ENCODE measurements around the gene CACNB4. TPM values are rescaled to one million over a fixed set of nuclear protein-coding genes. Genes with fewer than 3 reads are reported as not detected.

The CACNB4 gene
- polyA plus RNA-seq, 1 donor from 2014 or later, result 29.0 TPM

- Histone ChIP-seq H3K9me3 (ENCODE audit: low read length) (no peaks in the 10 kb centered on the region), H3K4me2 (ENCODE audit: low read length) (no peak overlapping the region), H3K27ac (ENCODE audit: low read length) (no peak overlapping the region), H4K20me1 (ENCODE audit: insufficient read depth) (no peaks in the 10 kb centered on the region), H3K36me3 (ENCODE audit: insufficient read depth, low read length) (no peaks in the 10 kb centered on the region), H2AFZ (ENCODE audit: low read depth, low read length) (no peak overlapping the region), H3K9ac (ENCODE audit: low read length) (no peak overlapping the region), H3K79me2 (replicated peaks; ENCODE audit: insufficient read depth, low read length) (no peaks in the 10 kb centered on the region), H3K27me3 (ENCODE audit: insufficient read depth, low read depth, low read length) (no peaks in the 10 kb centered on the region), H3K4me3 (ENCODE audit: low read length) (no peak overlapping the region), H3F3A (ENCODE audit: insufficient read depth, low read length, poor library complexity, severe bottlenecking) (no peaks in the 10 kb centered on the region), H3K9me2 (ENCODE audit: insufficient read depth, low read length) (no peaks in the 10 kb centered on the region)
- TF ChIP-seq TAF1 (IDR thresholded peaks at IDR 0.05; ENCODE audit: low read depth) (no peak), POLR2AphosphoS5 (IDR thresholded peaks at IDR 0.05) (no peak), EP300 (conservative IDR thresholded peaks at IDR 0.05; ENCODE audit: poor library complexity, severe bottlenecking) (no peak)
These were observed 190.5 kb downstream of the CACNB4 start for GRCh38 chr2:151908204-151908882.

- TF ChIP-seq EP300 (conservative IDR thresholded peaks at IDR 0.05; ENCODE audit: poor library complexity, severe bottlenecking), result no peak
- no peak for TF ChIP-seq TAF1 (IDR thresholded peaks at IDR 0.05; ENCODE audit: low read depth)
- TF ChIP-seq MXI1 (conservative IDR thresholded peaks at IDR 0.05; ENCODE audit: poor library complexity, severe bottlenecking), result no peak
- TF ChIP-seq EZH2 (IDR thresholded peaks at IDR 0.05; ENCODE audit: borderline replicate concordance, insufficient read depth, low read length, poor library complexity, severe bottlenecking), result no peak
- no peak for TF ChIP-seq SMC3 (conservative IDR thresholded peaks at IDR 0.05; ENCODE audit: poor library complexity)
- no peak for TF ChIP-seq POLR2AphosphoS5 (IDR thresholded peaks at IDR 0.05)
- TF ChIP-seq CTCF (IDR thresholded peaks at IDR 0.05; ENCODE audit: poor library complexity, severe bottlenecking), result no peak
- TF ChIP-seq RAD21 (conservative IDR thresholded peaks at IDR 0.05), result no peak
- no peak for TF ChIP-seq REST (IDR thresholded peaks at IDR 0.05; ENCODE audit: borderline replicate concordance)
- Histone ChIP-seq H3K36me3 (ENCODE audit: insufficient read depth, low read length) (no peaks in the 10 kb centered on the region), H2AFZ (ENCODE audit: low read depth, low read length) (no peak overlapping the region), H4K20me1 (ENCODE audit: insufficient read depth) (no peaks in the 10 kb centered on the region), H3K9ac (ENCODE audit: low read length) (no peak overlapping the region), H3K4me3 (ENCODE audit: low read length) (no peak overlapping the region), H3K79me2 (replicated peaks; ENCODE audit: insufficient read depth, low read length) (no peaks in the 10 kb centered on the region), H3K4me2 (ENCODE audit: low read length) (no peak overlapping the region), H3F3A (ENCODE audit: insufficient read depth, low read length, poor library complexity, severe bottlenecking) (no peaks in the 10 kb centered on the region), H3K9me2 (ENCODE audit: insufficient read depth, low read length) (no peaks in the 10 kb centered on the region), H3K9me3 (ENCODE audit: low read length) (no peaks in the 10 kb centered on the region), H3K27me3 (ENCODE audit: insufficient read depth, low read depth, low read length) (no peaks in the 10 kb centered on the region), H3K27ac (ENCODE audit: low read length) (no peak overlapping the region)
These were observed 191.3 kb downstream of the CACNB4 start for GRCh38 chr2:151907286-151908203.
